Mesothelial cell of epicardium (in vitro differentiated cells): Measurements from ENCODE around the gene OPN1MW. TPM values are rescaled to one million over a fixed set of nuclear protein-coding genes. Genes with fewer than 3 reads are reported as not detected.
"Not testable (repeated sequence)": the region's sequence is repeated elsewhere in the genome, so short reads cannot be mapped to it uniquely, and the experiment has no call there.

ENCODE experiments used
- DNase-seq, 2 experiments: peaks; one replicate each; pipeline ENCODE4 v3.0.0; 2021; ENCODE audit warnings: low spot score in 2 of 2; ENCODE audit not compliant: unreplicated experiment in 2 of 2
- H3K27ac Mint-ChIP-seq: 2 replicates; pipeline ENCODE4 v1.8.0; 2021; ENCODE audit warnings: mixed read lengths
- H3K27me3 Mint-ChIP-seq: 2 replicates; pipeline ENCODE4 v1.8.0; 2021; ENCODE audit warnings: low read depth, mixed read lengths
- H3K36me3 Mint-ChIP-seq: 2 replicates; pipeline ENCODE4 v1.8.0; 2021; ENCODE audit warnings: mixed read lengths
- H3K4me1 Mint-ChIP-seq: 2 replicates; pipeline ENCODE4 v1.8.0; 2021; ENCODE audit warnings: mixed read lengths
- H3K4me3 Mint-ChIP-seq: 2 replicates; pipeline ENCODE4 v1.8.0; 2021; ENCODE audit warnings: mild to moderate bottlenecking, moderate library complexity, mixed read lengths
- H3K9me3 Mint-ChIP-seq: 2 replicates; pipeline ENCODE4 v1.8.0; 2021; ENCODE audit warnings: mixed read lengths
- total RNA-seq: library from RNA; stranded (reverse); gene quantifications from 3 replicates; pipeline ENCODE4 v1.2.1, GENCODE V29; 2021
- TF ChIP-seq, protein P1 (sequence below): fragments of 200-600 bp; sonication (generic); IDR thresholded peaks from one replicate; pipeline ENCODE4 v1.5.0; 2021; ENCODE audit warnings: antibody characterized with exemption; ENCODE audit not compliant: unreplicated experiment

Gene OPN1MW
- total RNA-seq, 1 donor from 2014 or later, result not detected

DNA sequence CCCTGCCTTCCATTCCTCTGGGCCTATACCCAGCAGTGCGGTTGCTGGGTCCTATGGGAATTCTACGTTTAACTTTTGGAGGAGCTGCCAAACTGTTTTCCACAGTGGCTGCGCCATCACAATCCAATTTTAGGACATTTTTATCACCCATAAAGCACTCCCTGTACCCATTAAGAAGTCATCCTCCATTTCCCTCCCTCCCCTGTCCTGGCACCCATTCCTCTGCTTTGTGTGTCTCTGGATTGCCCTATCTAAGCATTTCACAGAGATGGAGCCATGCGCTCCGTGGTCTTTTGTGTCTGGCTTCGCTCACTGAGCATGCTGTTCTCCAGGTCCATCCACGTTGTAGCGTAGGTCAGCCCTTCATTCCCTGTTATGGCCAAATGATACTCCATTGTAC is 40.0 kb upstream of the OPN1MW start:
- no peak overlapping the region for H3K4me3 Mint-ChIP-seq
- no peaks in the 10 kb centered on the region for H3K4me1 Mint-ChIP-seq
- H3K9me3 Mint-ChIP-seq, result peaks cover 15% of the 10 kb centered on the region
- TF ChIP-seq, protein P1, sequence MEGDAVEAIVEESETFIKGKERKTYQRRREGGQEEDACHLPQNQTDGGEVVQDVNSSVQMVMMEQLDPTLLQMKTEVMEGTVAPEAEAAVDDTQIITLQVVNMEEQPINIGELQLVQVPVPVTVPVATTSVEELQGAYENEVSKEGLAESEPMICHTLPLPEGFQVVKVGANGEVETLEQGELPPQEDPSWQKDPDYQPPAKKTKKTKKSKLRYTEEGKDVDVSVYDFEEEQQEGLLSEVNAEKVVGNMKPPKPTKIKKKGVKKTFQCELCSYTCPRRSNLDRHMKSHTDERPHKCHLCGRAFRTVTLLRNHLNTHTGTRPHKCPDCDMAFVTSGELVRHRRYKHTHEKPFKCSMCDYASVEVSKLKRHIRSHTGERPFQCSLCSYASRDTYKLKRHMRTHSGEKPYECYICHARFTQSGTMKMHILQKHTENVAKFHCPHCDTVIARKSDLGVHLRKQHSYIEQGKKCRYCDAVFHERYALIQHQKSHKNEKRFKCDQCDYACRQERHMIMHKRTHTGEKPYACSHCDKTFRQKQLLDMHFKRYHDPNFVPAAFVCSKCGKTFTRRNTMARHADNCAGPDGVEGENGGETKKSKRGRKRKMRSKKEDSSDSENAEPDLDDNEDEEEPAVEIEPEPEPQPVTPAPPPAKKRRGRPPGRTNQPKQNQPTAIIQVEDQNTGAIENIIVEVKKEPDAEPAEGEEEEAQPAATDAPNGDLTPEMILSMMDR, result no peak
- no peak overlapping the region for H3K27ac Mint-ChIP-seq
- H3K27me3 Mint-ChIP-seq, result peaks cover 1% of the 10 kb centered on the region
- no peaks in the 10 kb centered on the region for H3K36me3 Mint-ChIP-seq
- DNase-seq, result no peak

DNA sequence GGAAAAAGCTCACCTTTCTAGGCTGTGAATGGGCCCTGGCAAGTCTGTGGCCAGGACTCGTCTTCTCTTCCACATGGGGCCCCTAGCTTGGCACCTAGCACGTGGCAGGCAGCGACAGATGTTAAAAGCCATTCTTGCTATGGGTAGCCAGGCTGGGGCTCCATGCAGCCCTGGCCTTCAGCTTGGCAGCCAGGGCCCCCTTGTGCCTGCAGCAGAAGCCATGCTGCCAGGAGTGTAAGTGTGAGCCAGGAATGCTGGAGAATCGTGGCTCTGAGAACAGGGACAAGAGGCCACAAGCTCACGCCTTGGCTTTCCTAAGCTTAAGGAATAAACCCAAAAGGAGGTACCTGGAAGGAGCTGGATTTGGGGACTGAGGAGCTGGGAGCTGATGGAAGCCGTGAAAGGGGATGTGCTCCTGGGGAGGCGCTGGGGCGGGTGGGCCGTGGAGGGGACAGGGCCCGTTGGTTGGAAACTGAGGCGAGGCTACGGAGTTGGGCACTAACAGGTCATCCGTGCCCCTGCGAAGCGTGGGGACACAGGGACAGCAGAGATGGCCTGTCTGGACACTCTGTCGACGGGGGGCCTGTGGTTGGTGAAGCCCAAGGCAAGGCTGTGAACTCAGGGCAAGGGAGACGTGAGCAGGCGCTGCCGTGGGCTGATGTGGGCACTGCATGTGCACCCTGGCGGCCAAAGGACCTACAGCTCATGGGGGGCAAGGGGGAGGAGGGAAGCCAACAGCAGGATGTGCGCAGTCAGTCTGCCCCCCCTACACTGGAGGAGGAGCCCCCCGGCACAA is 39.2 kb upstream of the OPN1MW start:
- Mint-ChIP-seq H3K4me3 (no peak overlapping the region), H3K27ac (no peak overlapping the region), H3K27me3 (peaks cover 1% of the 10 kb centered on the region), H3K4me1 (no peaks in the 10 kb centered on the region), H3K36me3 (no peaks in the 10 kb centered on the region), H3K9me3 (peaks cover 15% of the 10 kb centered on the region)
- DNase-seq, result no peak
- TF ChIP-seq, protein P1, result no peak

- H3K36me3 Mint-ChIP-seq, H3K4me3 Mint-ChIP-seq, H3K27ac Mint-ChIP-seq, DNase-seq, H3K4me1 Mint-ChIP-seq, H3K27me3 Mint-ChIP-seq: not testable (repeated sequence)
- H3K9me3 Mint-ChIP-seq, result peaks cover 15% of the 10 kb centered on the region
Measured at GRCh38 chrX:154144010-154144409, 38.4 kb upstream of the OPN1MW start, which contains the start of gene OPN1LW. TSS of gene OPN1LW (plus strand) at chrX:154144243. CDS start at chrX:154144284, 41 bp downstream.

DNA sequence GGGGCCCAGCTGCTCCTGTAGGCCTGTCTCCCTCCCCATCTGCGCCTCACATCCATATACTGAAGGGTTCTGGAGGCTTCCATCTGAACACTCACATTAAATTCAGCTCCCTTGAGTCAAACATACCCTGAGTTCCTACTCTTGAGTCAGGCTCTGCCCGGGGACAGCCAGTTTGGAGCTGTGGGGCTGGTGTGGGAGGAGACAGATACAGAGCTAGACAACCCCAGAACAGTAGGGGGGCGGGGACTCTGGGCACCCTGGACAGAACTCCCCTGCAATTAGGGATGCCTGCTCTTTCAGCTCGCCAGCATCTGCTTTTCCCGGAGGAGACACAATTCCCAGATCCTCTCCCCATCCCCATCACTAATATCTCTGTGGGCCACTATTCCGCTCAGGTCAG is 31.4 kb upstream of the OPN1MW start:
- not testable (repeated sequence) for H3K36me3 Mint-ChIP-seq, H3K9me3 Mint-ChIP-seq, H3K27ac Mint-ChIP-seq, DNase-seq, H3K4me1 Mint-ChIP-seq, H3K4me3 Mint-ChIP-seq, H3K27me3 Mint-ChIP-seq

DNA sequence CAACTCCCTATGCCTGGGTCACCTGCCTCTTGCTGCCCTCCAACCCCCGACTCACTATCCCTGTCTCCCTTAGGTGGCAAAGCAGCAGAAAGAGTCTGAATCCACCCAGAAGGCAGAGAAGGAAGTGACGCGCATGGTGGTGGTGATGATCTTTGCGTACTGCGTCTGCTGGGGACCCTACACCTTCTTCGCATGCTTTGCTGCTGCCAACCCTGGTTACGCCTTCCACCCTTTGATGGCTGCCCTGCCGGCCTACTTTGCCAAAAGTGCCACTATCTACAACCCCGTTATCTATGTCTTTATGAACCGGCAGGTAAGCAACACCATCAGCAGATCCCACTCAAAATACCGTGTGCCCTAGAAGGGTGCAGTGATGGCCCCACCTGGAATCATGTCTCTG is 26.2 kb upstream of the OPN1MW start:
- not testable (repeated sequence) for H3K27ac Mint-ChIP-seq, H3K4me3 Mint-ChIP-seq, H3K4me1 Mint-ChIP-seq, H3K9me3 Mint-ChIP-seq, DNase-seq, H3K27me3 Mint-ChIP-seq, H3K36me3 Mint-ChIP-seq

DNA sequence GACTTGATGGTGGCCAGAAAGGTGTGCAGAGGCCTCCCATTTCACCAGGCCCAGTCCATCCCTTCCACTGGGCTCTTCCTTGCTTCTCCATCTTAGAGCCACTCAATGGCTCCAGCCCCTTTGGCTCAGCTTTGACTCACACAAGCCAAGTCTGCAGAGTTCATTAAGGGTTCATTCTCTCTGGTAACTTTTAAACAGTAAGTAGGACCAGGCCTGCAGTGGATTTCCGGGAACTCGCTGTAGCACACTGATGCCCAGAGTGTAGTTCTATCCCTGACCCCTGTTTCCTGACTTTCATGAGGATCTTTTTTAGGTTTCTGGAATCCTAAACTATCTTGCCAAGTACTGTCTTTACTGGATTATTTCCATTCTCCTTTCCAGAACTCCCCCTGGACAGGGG is 25.2 kb upstream of the OPN1MW start:
- not testable (repeated sequence) for H3K4me1 Mint-ChIP-seq, H3K27ac Mint-ChIP-seq, H3K27me3 Mint-ChIP-seq, H3K4me3 Mint-ChIP-seq, H3K9me3 Mint-ChIP-seq, H3K36me3 Mint-ChIP-seq, DNase-seq

- H3K4me1 Mint-ChIP-seq, H3K27ac Mint-ChIP-seq, H3K4me3 Mint-ChIP-seq, H3K27me3 Mint-ChIP-seq, H3K36me3 Mint-ChIP-seq, H3K9me3 Mint-ChIP-seq, DNase-seq: not testable (repeated sequence)
Measured at GRCh38 chrX:154159345-154159744, 23.1 kb upstream of the OPN1MW start.

DNA sequence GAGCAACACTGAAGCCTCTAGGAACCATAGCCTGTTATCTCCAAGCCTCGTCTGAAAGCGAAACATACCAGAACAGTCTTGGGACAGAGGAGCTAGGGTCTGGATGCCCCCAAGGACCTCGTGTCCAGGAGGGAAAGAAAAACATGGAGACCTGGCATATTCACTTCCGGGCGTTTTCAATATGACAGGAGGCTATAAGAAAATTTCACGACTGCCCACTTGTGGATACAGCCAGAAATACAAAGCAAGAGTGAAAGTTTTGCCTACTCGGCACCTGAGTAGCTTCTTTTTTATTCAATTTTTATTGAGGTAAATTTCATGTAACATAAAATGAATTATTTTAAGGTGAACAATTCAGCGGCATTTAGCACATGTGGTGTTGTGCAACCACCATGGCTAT is 17.5 kb upstream of the OPN1MW start:
- not testable (repeated sequence) for H3K27ac Mint-ChIP-seq, H3K27me3 Mint-ChIP-seq, H3K4me3 Mint-ChIP-seq, H3K36me3 Mint-ChIP-seq, H3K4me1 Mint-ChIP-seq, DNase-seq, H3K9me3 Mint-ChIP-seq

DNA sequence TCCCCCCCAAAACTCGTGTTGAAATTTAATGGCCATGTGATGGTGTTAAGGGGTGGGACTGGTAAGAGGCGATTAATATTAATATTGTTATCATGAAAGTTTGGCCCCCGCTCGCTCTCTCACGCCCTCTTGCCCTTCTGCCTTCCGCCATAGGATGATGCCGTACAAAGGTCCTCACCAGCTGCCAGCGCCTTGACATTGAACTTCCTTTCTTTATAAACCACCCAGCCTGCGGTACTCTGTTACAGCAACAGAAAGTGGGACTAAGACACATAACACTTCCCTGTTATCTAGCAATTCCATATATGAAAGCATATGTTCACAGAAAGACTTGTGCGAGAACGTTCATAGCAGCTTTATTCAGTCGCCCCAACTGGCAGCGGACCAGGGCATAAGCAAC is 14.0 kb upstream of the OPN1MW start:
- not testable (repeated sequence) for H3K36me3 Mint-ChIP-seq, H3K9me3 Mint-ChIP-seq, H3K4me1 Mint-ChIP-seq, DNase-seq, H3K4me3 Mint-ChIP-seq, H3K27ac Mint-ChIP-seq, H3K27me3 Mint-ChIP-seq

DNA sequence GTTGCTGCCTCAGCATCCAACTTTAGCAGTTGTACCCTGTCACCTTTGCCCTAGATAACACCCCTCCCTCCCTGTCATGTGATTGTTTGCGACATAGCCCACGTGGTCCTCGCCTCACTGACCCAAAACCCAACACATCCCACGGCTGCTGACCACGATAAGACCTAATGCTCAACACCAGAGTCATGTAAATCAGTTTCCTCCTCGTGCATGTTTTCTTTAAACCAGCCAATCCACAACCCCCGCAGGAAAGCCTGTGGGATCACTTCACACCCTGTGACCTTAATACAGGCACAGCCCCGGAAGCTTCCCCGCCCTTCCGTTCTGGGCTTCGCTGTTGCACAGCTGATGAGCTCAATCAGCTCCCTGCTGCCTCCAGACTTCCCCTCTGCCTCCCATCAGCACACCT is 9.9 kb upstream of the OPN1MW start:
- not testable (repeated sequence) for H3K4me1 Mint-ChIP-seq, H3K36me3 Mint-ChIP-seq

GRCh38 chrX:154174356-154174755 is 8.0 kb upstream of the OPN1MW start:
- H3K27me3 Mint-ChIP-seq, H3K27ac Mint-ChIP-seq, H3K36me3 Mint-ChIP-seq, H3K4me3 Mint-ChIP-seq, H3K9me3 Mint-ChIP-seq, DNase-seq, H3K4me1 Mint-ChIP-seq: not testable (repeated sequence)

More for the DNA sequence above, 9.9 kb upstream of the OPN1MW start:
- not testable (repeated sequence) for H3K27ac Mint-ChIP-seq, H3K9me3 Mint-ChIP-seq, H3K4me3 Mint-ChIP-seq, DNase-seq, H3K27me3 Mint-ChIP-seq

DNA sequence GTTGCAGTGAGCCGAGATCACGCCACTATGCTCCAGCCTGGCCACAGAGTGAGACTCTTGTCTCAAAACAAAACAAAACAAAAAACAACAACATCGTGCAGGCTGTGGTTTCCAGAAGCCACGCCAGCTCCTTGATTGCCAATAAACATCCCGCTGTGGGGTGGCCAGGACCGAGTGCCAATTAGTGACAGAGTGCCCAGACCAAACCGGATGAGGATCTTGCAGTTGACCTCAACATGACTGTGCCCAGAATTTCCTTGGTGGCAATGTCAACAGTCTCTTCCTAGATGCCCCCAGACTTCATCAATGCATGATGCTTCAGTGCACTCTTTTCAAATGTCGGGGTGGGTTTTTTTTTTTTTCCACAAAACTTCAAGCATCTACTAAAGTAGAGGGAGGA is 1.4 kb downstream of the OPN1MW start:
- H3K27ac Mint-ChIP-seq, H3K4me3 Mint-ChIP-seq, H3K27me3 Mint-ChIP-seq, DNase-seq, H3K4me1 Mint-ChIP-seq, H3K9me3 Mint-ChIP-seq, H3K36me3 Mint-ChIP-seq: not testable (repeated sequence)
